ENCODE results near the gene OLFM2.

DNA sequence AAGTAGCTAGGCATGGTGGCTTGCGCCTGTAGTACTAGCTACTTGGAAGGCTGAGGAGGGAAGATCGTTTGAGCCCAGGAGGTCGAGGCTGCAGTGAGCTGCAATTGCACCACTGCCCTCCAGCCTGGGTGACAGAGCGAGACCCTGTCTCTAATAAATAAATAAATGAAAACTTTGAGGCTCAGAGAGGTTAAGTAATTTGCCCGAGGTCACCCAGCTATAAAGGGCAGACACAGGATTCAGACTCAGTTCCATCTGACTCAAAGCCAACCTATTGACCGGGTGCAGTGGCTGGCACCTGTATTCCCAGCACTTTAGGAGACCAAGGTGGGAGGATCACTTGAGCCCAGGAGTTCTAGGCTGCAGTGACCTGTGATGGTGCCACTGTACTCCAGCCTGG, 7.4 kb upstream of the OLFM2 start:
- TF ChIP-seq MYC (IDR thresholded peaks at IDR 0.05; ENCODE audit: low read depth, low read length) (no peak), MYC (CRISPR knock-in tag; IDR thresholded peaks at IDR 0.05; ENCODE audit: borderline replicate concordance, low read depth) (no peak), YBX1 (IDR thresholded peaks at IDR 0.05) (no peak), CBX8 (IDR thresholded peaks at IDR 0.05; ENCODE audit: borderline replicate concordance, extremely low read depth, low read depth, low read length, poor library complexity, severe bottlenecking) (no peak), POLR2AphosphoS5 (IDR thresholded peaks at IDR 0.05; ENCODE audit: control insufficient read depth, insufficient read depth, low read depth, low read length) (no peak), ESRRA (IDR thresholded peaks at IDR 0.05; ENCODE audit: borderline replicate concordance, low read depth) (no peak)
- TF ChIP-seq, protein P1, sequence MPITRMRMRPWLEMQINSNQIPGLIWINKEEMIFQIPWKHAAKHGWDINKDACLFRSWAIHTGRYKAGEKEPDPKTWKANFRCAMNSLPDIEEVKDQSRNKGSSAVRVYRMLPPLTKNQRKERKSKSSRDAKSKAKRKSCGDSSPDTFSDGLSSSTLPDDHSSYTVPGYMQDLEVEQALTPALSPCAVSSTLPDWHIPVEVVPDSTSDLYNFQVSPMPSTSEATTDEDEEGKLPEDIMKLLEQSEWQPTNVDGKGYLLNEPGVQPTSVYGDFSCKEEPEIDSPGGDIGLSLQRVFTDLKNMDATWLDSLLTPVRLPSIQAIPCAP (CRISPR knock-in tag; IDR thresholded peaks at IDR 0.05; ENCODE audit: borderline replicate concordance): no peak
- TF ChIP-seq, protein P2, sequence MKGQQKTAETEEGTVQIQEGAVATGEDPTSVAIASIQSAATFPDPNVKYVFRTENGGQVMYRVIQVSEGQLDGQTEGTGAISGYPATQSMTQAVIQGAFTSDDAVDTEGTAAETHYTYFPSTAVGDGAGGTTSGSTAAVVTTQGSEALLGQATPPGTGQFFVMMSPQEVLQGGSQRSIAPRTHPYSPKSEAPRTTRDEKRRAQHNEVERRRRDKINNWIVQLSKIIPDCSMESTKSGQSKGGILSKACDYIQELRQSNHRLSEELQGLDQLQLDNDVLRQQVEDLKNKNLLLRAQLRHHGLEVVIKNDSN (CRISPR knock-in tag; IDR thresholded peaks at IDR 0.05): no peak
- TF ChIP-seq, protein P3, sequence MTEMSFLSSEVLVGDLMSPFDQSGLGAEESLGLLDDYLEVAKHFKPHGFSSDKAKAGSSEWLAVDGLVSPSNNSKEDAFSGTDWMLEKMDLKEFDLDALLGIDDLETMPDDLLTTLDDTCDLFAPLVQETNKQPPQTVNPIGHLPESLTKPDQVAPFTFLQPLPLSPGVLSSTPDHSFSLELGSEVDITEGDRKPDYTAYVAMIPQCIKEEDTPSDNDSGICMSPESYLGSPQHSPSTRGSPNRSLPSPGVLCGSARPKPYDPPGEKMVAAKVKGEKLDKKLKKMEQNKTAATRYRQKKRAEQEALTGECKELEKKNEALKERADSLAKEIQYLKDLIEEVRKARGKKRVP (CRISPR knock-in tag; IDR thresholded peaks at IDR 0.05): no peak
- TF ChIP-seq, protein P4, sequence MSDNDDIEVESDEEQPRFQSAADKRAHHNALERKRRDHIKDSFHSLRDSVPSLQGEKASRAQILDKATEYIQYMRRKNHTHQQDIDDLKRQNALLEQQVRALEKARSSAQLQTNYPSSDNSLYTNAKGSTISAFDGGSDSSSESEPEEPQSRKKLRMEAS (CRISPR knock-in tag; IDR thresholded peaks at IDR 0.05): no peak
- TF ChIP-seq, protein P5, sequence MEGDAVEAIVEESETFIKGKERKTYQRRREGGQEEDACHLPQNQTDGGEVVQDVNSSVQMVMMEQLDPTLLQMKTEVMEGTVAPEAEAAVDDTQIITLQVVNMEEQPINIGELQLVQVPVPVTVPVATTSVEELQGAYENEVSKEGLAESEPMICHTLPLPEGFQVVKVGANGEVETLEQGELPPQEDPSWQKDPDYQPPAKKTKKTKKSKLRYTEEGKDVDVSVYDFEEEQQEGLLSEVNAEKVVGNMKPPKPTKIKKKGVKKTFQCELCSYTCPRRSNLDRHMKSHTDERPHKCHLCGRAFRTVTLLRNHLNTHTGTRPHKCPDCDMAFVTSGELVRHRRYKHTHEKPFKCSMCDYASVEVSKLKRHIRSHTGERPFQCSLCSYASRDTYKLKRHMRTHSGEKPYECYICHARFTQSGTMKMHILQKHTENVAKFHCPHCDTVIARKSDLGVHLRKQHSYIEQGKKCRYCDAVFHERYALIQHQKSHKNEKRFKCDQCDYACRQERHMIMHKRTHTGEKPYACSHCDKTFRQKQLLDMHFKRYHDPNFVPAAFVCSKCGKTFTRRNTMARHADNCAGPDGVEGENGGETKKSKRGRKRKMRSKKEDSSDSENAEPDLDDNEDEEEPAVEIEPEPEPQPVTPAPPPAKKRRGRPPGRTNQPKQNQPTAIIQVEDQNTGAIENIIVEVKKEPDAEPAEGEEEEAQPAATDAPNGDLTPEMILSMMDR (IDR thresholded peaks at IDR 0.05 in 2 of 3, conservative IDR thresholded peaks at IDR 0.05 in 1 of 3; ENCODE audit: insufficient read depth in 2 of 3, low read depth in 1 of 3, low read length in 3 of 3): no peak
